Nephron (organoid): Measurements from ENCODE around the gene GNAZ.

Experiments
- H3K27ac Mint-ChIP-seq, 3 experiments: 2 replicates each; pipeline ENCODE4 v1.8.0; 2020; ENCODE audit warnings: mixed read lengths in 3 of 3, mild to moderate bottlenecking in 2 of 3, moderate library complexity in 1 of 3
- H3K27me3 Mint-ChIP-seq: 2 replicates; pipeline ENCODE4 v1.8.0; 2021; ENCODE audit warnings: low read depth, mild to moderate bottlenecking, moderate library complexity, mixed read lengths
- H3K36me3 Mint-ChIP-seq: 2 replicates; pipeline ENCODE4 v1.8.0; 2020; ENCODE audit warnings: low read depth, mixed read lengths
- H3K4me1 Mint-ChIP-seq: 2 replicates; pipeline ENCODE4 v1.8.0; 2020; ENCODE audit warnings: mixed read lengths
- H3K4me3 Mint-ChIP-seq, 3 experiments: 2 replicates each; pipeline ENCODE4 v1.8.0; 2020; ENCODE audit warnings: mild to moderate bottlenecking in 3 of 3, mixed read lengths in 3 of 3, moderate library complexity in 2 of 3
- H3K9me3 Mint-ChIP-seq: 2 replicates; pipeline ENCODE4 v1.8.0; 2020; ENCODE audit warnings: mixed read lengths
- CTCF ChIP-seq, 3 experiments: fragments of 200-600 bp; sonication (generic); IDR thresholded peaks; one replicate each; pipeline ENCODE4 v1.5.0; 2021; ENCODE audit warnings: antibody characterized with exemption in 3 of 3; ENCODE audit not compliant: unreplicated experiment in 3 of 3

Gene GNAZ

GRCh38 chr22:23074451-23074850 is 4.1 kb downstream of the GNAZ start:
- H3K27me3 Mint-ChIP-seq, result peaks cover 34% of the 10 kb centered on the region
- H3K36me3 Mint-ChIP-seq, result no peaks in the 10 kb centered on the region
- H3K9me3 Mint-ChIP-seq, result no peaks in the 10 kb centered on the region

GRCh38 chr22:23075050-23075449 is 4.7 kb downstream of the GNAZ start:
- Mint-ChIP-seq H3K36me3 (no peaks in the 10 kb centered on the region), H3K9me3 (no peaks in the 10 kb centered on the region), H3K27ac (no peak overlapping the region), H3K4me1 (peaks cover 17% of the 10 kb centered on the region), H3K27me3 (peaks cover 34% of the 10 kb centered on the region), H3K4me3 (no peak overlapping the region)
- no peak for TF ChIP-seq CTCF (IDR thresholded peaks at IDR 0.05; ENCODE audit: unreplicated experiment in 3 of 3)

More at GRCh38 chr22:23074451-23074850, 4.1 kb downstream of the GNAZ start:
- Mint-ChIP-seq H3K4me3 (no peak overlapping the region), H3K27ac (no peak overlapping the region), H3K4me1 (peaks cover 17% of the 10 kb centered on the region)
- TF ChIP-seq CTCF (IDR thresholded peaks at IDR 0.05; ENCODE audit: unreplicated experiment in 3 of 3), result no peak

GRCh38 chr22:23075525-23076216 is 5.4 kb downstream of the GNAZ start:
- TF ChIP-seq CTCF (IDR thresholded peaks at IDR 0.05; ENCODE audit: unreplicated experiment in 3 of 3), result no peak
- Mint-ChIP-seq H3K9me3 (no peaks in the 10 kb centered on the region), H3K27ac (no peak overlapping the region), H3K4me3 (no peak overlapping the region), H3K27me3 (peaks cover 34% of the 10 kb centered on the region), H3K4me1 (peaks cover 17% of the 10 kb centered on the region), H3K36me3 (no peaks in the 10 kb centered on the region)

- no peaks in the 10 kb centered on the region for H3K36me3 Mint-ChIP-seq
- H3K4me1 Mint-ChIP-seq, result peaks cover 5% of the 10 kb centered on the region
- no peak overlapping the region for H3K27ac Mint-ChIP-seq
- H3K27me3 Mint-ChIP-seq, result peaks cover 21% of the 10 kb centered on the region
- H3K4me3 Mint-ChIP-seq, result no peak overlapping the region
- TF ChIP-seq CTCF (IDR thresholded peaks at IDR 0.05; ENCODE audit: unreplicated experiment in 3 of 3), result no peak
- no peaks in the 10 kb centered on the region for H3K9me3 Mint-ChIP-seq
Measured at GRCh38 chr22:23076896-23077572, 6.7 kb downstream of the GNAZ start.

- Mint-ChIP-seq H3K4me3 (no peak overlapping the region), H3K9me3 (no peaks in the 10 kb centered on the region), H3K27ac (no peak overlapping the region), H3K36me3 (no peaks in the 10 kb centered on the region), H3K4me1 (no peaks in the 10 kb centered on the region), H3K27me3 (peaks cover 16% of the 10 kb centered on the region)
- no peak for TF ChIP-seq CTCF (IDR thresholded peaks at IDR 0.05; ENCODE audit: unreplicated experiment in 3 of 3)
Measured at GRCh38 chr22:23077627-23078461, 7.5 kb downstream of the GNAZ start.
